ENCODE measurements around the gene NPBWR2. TPM values are rescaled to one million over a fixed set of nuclear protein-coding genes. Genes with fewer than 3 reads are reported as not detected.

The NPBWR2 gene
- total and polyA plus RNA-seq, 4 donors = not detected

DNA sequence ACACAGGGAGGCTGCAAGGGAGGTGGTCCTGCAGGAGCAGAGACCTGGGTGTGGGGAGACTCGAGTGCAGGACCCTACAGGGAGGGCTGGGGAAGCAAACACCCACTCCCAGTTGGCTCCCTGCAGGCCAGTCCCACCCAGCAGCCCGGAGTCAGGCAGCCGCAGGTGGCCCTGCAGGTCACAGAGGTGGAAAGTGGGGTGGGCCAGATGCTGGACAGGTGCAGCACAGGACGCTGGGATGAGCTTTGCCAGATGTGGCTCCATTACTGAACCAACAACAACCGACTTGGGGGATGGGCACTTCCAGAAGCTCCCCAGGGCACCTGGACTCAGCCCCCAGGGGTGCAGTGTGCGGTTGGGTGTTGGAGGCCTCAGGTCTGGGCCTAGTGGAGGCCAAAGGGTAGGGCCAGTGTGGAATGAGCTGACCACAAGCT, 30.2 kb upstream of the NPBWR2 start:
- no peak overlapping the region for H3K27ac ChIP-seq (ENCODE audit: low read depth in 1 of 2, low read length in 2 of 2)
- no peak for DNase-seq (ENCODE audit: low spot score)
- no peaks in the 10 kb centered on the region for H3K27me3 ChIP-seq (ENCODE audit: control insufficient read depth in 4 of 4, insufficient read depth in 4 of 4, low read length in 3 of 4)
- H3K4me3 ChIP-seq (ENCODE audit: low read depth in 1 of 3, low read length in 3 of 3) = no peak overlapping the region
- no peak for TF ChIP-seq RAD21 (IDR thresholded peaks at IDR 0.05)
- no peak for TF ChIP-seq RXRA (IDR thresholded peaks at IDR 0.05)
- no peak for TF ChIP-seq HNF4G (IDR thresholded peaks at IDR 0.05)
- TF ChIP-seq YY1 (IDR thresholded peaks at IDR 0.05) = no peak
- TF ChIP-seq, protein P1, sequence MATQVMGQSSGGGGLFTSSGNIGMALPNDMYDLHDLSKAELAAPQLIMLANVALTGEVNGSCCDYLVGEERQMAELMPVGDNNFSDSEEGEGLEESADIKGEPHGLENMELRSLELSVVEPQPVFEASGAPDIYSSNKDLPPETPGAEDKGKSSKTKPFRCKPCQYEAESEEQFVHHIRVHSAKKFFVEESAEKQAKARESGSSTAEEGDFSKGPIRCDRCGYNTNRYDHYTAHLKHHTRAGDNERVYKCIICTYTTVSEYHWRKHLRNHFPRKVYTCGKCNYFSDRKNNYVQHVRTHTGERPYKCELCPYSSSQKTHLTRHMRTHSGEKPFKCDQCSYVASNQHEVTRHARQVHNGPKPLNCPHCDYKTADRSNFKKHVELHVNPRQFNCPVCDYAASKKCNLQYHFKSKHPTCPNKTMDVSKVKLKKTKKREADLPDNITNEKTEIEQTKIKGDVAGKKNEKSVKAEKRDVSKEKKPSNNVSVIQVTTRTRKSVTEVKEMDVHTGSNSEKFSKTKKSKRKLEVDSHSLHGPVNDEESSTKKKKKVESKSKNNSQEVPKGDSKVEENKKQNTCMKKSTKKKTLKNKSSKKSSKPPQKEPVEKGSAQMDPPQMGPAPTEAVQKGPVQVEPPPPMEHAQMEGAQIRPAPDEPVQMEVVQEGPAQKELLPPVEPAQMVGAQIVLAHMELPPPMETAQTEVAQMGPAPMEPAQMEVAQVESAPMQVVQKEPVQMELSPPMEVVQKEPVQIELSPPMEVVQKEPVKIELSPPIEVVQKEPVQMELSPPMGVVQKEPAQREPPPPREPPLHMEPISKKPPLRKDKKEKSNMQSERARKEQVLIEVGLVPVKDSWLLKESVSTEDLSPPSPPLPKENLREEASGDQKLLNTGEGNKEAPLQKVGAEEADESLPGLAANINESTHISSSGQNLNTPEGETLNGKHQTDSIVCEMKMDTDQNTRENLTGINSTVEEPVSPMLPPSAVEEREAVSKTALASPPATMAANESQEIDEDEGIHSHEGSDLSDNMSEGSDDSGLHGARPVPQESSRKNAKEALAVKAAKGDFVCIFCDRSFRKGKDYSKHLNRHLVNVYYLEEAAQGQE (IDR thresholded peaks at IDR 0.05) = no peak
- no peaks in the 10 kb centered on the region for H3K36me3 ChIP-seq (ENCODE audit: control insufficient read depth in 4 of 4, insufficient read depth in 3 of 4, low read depth in 1 of 4, low read length in 3 of 4)
- WGBS = 77% methylated on average over 6 of the region's 6 CpGs
- H3K9ac ChIP-seq (ENCODE audit: low read depth in 1 of 2, low read length in 2 of 2) = no peak overlapping the region
- H3K4me1 ChIP-seq (ENCODE audit: control insufficient read depth in 4 of 4, insufficient read depth in 4 of 4, low read length in 3 of 4) = no peaks in the 10 kb centered on the region
- no peaks in the 10 kb centered on the region for H3K9me3 ChIP-seq (ENCODE audit: control insufficient read depth in 4 of 4, low read length in 3 of 4)

DNA sequence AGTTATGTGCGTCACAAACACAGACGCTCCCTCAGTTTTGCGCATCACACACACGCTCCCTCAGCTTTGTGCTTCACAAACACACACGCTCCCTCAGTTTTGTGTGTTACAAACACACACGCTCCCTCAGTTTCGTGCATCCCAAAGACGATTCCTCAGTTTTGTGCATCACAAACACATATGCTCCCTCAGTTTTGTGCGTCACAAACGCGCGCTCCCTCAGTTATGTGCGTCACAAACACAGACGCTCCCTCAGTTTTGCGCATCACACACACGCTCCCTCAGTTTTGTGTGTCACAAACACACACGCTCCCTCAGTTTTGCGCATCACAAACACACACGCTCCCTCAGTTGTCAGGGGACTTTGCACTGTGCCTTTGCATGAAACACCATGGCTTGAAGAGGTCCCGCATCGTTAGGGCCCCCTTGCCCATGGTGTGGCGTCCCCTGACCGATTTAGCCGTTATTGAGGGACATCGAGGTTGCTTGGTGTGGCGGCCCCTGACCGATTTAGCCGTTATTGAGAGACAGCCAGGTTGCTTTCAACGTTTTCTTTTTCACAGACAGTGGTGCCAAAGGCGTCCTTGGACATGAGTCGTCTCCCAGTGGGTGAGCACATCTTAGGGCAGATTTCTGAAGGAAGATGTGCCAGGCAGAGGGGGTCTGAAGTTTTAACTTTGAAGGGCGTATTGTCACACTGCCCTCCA, 28.8 kb upstream of the NPBWR2 start:
- no peaks in the 10 kb centered on the region for H3K36me3 ChIP-seq (ENCODE audit: control insufficient read depth in 4 of 4, insufficient read depth in 3 of 4, low read depth in 1 of 4, low read length in 3 of 4)
- no peaks in the 10 kb centered on the region for H3K9me3 ChIP-seq (ENCODE audit: control insufficient read depth in 4 of 4, low read length in 3 of 4)
- no peak for DNase-seq (ENCODE audit: low spot score)
- H3K4me1 ChIP-seq (ENCODE audit: control insufficient read depth in 4 of 4, insufficient read depth in 4 of 4, low read length in 3 of 4) = no peaks in the 10 kb centered on the region
- no peak overlapping the region for H3K9ac ChIP-seq (ENCODE audit: low read depth in 1 of 2, low read length in 2 of 2)
- no peak overlapping the region for H3K4me3 ChIP-seq (ENCODE audit: low read depth in 1 of 3, low read length in 3 of 3)
- WGBS = 83% methylated on average over 32 of the region's 32 CpGs
- TF ChIP-seq YY1 (IDR thresholded peaks at IDR 0.05) = no peak
- TF ChIP-seq NR2F2 (IDR thresholded peaks at IDR 0.05) = no peak
- no peak for TF ChIP-seq EGR1 (IDR thresholded peaks at IDR 0.05; ENCODE audit: low read depth in 2 of 2)
- TF ChIP-seq, protein P2, sequence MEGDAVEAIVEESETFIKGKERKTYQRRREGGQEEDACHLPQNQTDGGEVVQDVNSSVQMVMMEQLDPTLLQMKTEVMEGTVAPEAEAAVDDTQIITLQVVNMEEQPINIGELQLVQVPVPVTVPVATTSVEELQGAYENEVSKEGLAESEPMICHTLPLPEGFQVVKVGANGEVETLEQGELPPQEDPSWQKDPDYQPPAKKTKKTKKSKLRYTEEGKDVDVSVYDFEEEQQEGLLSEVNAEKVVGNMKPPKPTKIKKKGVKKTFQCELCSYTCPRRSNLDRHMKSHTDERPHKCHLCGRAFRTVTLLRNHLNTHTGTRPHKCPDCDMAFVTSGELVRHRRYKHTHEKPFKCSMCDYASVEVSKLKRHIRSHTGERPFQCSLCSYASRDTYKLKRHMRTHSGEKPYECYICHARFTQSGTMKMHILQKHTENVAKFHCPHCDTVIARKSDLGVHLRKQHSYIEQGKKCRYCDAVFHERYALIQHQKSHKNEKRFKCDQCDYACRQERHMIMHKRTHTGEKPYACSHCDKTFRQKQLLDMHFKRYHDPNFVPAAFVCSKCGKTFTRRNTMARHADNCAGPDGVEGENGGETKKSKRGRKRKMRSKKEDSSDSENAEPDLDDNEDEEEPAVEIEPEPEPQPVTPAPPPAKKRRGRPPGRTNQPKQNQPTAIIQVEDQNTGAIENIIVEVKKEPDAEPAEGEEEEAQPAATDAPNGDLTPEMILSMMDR (IDR thresholded peaks at IDR 0.05; ENCODE audit: low read depth, low read length, missing input control) = no peak
- no peak for TF ChIP-seq HNF4G (IDR thresholded peaks at IDR 0.05)
- TF ChIP-seq, protein P1 (IDR thresholded peaks at IDR 0.05) = no peak
- no peak for TF ChIP-seq GABPA (IDR thresholded peaks at IDR 0.05 in 1 of 2, conservative IDR thresholded peaks at IDR 0.05 in 1 of 2)
- TF ChIP-seq TAF1 (conservative IDR thresholded peaks at IDR 0.05) = no peak
- TF ChIP-seq, protein P3, sequence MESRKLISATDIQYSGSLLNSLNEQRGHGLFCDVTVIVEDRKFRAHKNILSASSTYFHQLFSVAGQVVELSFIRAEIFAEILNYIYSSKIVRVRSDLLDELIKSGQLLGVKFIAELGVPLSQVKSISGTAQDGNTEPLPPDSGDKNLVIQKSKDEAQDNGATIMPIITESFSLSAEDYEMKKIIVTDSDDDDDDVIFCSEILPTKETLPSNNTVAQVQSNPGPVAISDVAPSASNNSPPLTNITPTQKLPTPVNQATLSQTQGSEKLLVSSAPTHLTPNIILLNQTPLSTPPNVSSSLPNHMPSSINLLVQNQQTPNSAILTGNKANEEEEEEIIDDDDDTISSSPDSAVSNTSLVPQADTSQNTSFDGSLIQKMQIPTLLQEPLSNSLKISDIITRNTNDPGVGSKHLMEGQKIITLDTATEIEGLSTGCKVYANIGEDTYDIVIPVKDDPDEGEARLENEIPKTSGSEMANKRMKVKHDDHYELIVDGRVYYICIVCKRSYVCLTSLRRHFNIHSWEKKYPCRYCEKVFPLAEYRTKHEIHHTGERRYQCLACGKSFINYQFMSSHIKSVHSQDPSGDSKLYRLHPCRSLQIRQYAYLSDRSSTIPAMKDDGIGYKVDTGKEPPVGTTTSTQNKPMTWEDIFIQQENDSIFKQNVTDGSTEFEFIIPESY (IDR thresholded peaks at IDR 0.05) = no peak
- no peak for TF ChIP-seq HNF4A (conservative IDR thresholded peaks at IDR 0.05)
- no peak for TF ChIP-seq FOXA1 (IDR thresholded peaks at IDR 0.05)
- no peak for TF ChIP-seq FOXA2 (IDR thresholded peaks at IDR 0.05)
- no peak for TF ChIP-seq RAD21 (IDR thresholded peaks at IDR 0.05)
- TF ChIP-seq, protein P4, sequence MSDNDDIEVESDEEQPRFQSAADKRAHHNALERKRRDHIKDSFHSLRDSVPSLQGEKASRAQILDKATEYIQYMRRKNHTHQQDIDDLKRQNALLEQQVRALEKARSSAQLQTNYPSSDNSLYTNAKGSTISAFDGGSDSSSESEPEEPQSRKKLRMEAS (IDR thresholded peaks at IDR 0.05) = no peak
- no peak for TF ChIP-seq RXRA (IDR thresholded peaks at IDR 0.05)
- no peak for TF ChIP-seq JUND (IDR thresholded peaks at IDR 0.05)
- TF ChIP-seq, protein P5, sequence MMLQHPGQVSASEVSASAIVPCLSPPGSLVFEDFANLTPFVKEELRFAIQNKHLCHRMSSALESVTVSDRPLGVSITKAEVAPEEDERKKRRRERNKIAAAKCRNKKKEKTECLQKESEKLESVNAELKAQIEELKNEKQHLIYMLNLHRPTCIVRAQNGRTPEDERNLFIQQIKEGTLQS (IDR thresholded peaks at IDR 0.05) = no peak
- no peak for TF ChIP-seq SP1 (IDR thresholded peaks at IDR 0.05)
- no peak overlapping the region for H3K27ac ChIP-seq (ENCODE audit: low read depth in 1 of 2, low read length in 2 of 2)
- no peaks in the 10 kb centered on the region for H3K27me3 ChIP-seq (ENCODE audit: control insufficient read depth in 4 of 4, insufficient read depth in 4 of 4, low read length in 3 of 4)

All from liver (tissue), 9 donors.